GM18909 (cell line): ENCODE results near the gene TEX29.

Experiments
- ATAC-seq: cut with Tn5 transposase; IDR thresholded peaks from one replicate; pipeline ENCODE4 v1.9.1; 2021; ENCODE audit warnings: mild to moderate bottlenecking; ENCODE audit not compliant: unreplicated experiment, poor library complexity

TEX29 gene

GRCh38 chr13:111388851-111389500 is 68.5 kb downstream of the TEX29 start:
- ATAC-seq = no peak

- ATAC-seq = no peak
Measured at GRCh38 chr13:111389621-111390521, 69.4 kb downstream of the TEX29 start.

GRCh38 chr13:111390522-111391270 is 70.3 kb downstream of the TEX29 start:
- ATAC-seq = no peak

GRCh38 chr13:111392486-111392885 is 72.0 kb downstream of the TEX29 start:
- no peak for ATAC-seq

- ATAC-seq = no peak
Measured at GRCh38 chr13:111393221-111393790, 72.9 kb downstream of the TEX29 start.
